HG02943 (cell line): ENCODE measurements around the gene DUSP2.

Experiments used
- ATAC-seq: cut with Tn5 transposase; IDR thresholded peaks from one replicate; pipeline ENCODE4 v1.9.1; 2021; ENCODE audit warnings: mild to moderate bottlenecking, low read depth, moderate library complexity; ENCODE audit not compliant: unreplicated experiment

The DUSP2 gene

GRCh38 chr2:96116424-96116878 is 28.8 kb downstream of the DUSP2 start, which contains the start of gene ADRA2B:
Gene ADRA2B (minus strand): TSS chr2:96116571. CDS start chr2:96116149, 422 bp downstream.
- peak; percentile 48 for ATAC-seq

- no peak for ATAC-seq
Measured at GRCh38 chr2:96115631-96116423, 29.4 kb downstream of the DUSP2 start.

GRCh38 chr2:96114903-96115581 is 30.2 kb downstream of the DUSP2 start:
- ATAC-seq = no peak

- no peak for ATAC-seq
Measured at GRCh38 chr2:96114546-96114902, 30.7 kb downstream of the DUSP2 start.

- ATAC-seq = no peak
Measured at GRCh38 chr2:96113951-96114350, 31.3 kb downstream of the DUSP2 start.

GRCh38 chr2:96113367-96113677 is 31.9 kb downstream of the DUSP2 start:
- ATAC-seq = no peak

- ATAC-seq = no peak
Measured at GRCh38 chr2:96112501-96113366, 32.5 kb downstream of the DUSP2 start.

- no peak for ATAC-seq
Measured at GRCh38 chr2:96111823-96112500, 33.3 kb downstream of the DUSP2 start.

- ATAC-seq = no peak
Measured at GRCh38 chr2:96111257-96111640, 34.0 kb downstream of the DUSP2 start.

- no peak for ATAC-seq
Measured at GRCh38 chr2:96110621-96111256, 34.5 kb downstream of the DUSP2 start.

GRCh38 chr2:96109931-96110511 is 35.2 kb downstream of the DUSP2 start:
- ATAC-seq = no peak

GRCh38 chr2:96109361-96109680 is 35.9 kb downstream of the DUSP2 start:
- ATAC-seq = no peak

- no peak for ATAC-seq
Measured at GRCh38 chr2:96108541-96109360, 36.5 kb downstream of the DUSP2 start.

GRCh38 chr2:96108151-96108540 is 37.1 kb downstream of the DUSP2 start:
- no peak for ATAC-seq

GRCh38 chr2:96107708-96108065 is 37.6 kb downstream of the DUSP2 start:
- no peak for ATAC-seq

GRCh38 chr2:96106991-96107707 is 38.1 kb downstream of the DUSP2 start:
- ATAC-seq = no peak

- ATAC-seq = no peak
Measured at GRCh38 chr2:96105994-96106715, 39.1 kb downstream of the DUSP2 start.
